Mammary epithelial cell (primary cell): ENCODE data around the gene MSI2.

Experiments used
- EZH2 ChIP-seq: IDR thresholded peaks from 2 replicates; pipeline ENCODE4 v1.6.1; 2012; ENCODE audit warnings: low read length, inconsistent platforms, borderline replicate concordance
- TF ChIP-seq, protein P1 (sequence below), 2 donors: IDR thresholded peaks in 1 of 2; conservative IDR thresholded peaks in 1 of 2; 2 replicates each; pipeline ENCODE4 v1.5.1; 2011 to 2012; ENCODE audit warnings: inconsistent platforms in 2 of 2, low read length in 2 of 2, mild to moderate bottlenecking in 2 of 2, control low read depth in 1 of 2, low read depth in 1 of 2; ENCODE audit not compliant: insufficient read depth in 1 of 2; ENCODE audit errors: extremely low read depth in 1 of 2

DNA sequence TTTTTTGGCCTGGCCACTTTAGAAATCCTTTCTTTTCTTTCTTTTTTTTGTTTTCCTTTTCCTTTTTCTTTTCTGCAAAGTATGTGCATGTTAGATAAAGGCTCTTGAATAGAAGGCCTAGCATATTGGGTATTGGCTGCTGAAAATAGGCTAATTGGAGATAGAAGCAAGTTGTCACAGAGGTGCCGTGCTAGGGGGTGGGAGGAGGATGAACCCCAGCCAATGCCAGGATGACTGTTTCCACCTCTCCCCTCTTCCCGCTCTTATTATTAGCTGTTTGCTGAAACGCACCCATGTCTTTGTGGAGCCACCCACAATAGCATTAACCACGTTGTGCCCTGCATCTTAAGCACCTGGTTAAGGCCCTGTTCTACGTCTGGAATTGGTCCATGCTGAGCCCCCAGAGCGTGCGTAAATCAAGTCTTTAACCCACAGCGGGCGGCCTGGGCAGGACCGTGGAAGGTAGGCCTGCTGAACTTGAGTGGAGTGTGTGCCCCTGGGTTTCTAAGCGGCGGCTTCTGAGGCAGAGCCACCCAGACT lies 123.6 kb downstream of the MSI2 start:
- TF ChIP-seq, protein P1, sequence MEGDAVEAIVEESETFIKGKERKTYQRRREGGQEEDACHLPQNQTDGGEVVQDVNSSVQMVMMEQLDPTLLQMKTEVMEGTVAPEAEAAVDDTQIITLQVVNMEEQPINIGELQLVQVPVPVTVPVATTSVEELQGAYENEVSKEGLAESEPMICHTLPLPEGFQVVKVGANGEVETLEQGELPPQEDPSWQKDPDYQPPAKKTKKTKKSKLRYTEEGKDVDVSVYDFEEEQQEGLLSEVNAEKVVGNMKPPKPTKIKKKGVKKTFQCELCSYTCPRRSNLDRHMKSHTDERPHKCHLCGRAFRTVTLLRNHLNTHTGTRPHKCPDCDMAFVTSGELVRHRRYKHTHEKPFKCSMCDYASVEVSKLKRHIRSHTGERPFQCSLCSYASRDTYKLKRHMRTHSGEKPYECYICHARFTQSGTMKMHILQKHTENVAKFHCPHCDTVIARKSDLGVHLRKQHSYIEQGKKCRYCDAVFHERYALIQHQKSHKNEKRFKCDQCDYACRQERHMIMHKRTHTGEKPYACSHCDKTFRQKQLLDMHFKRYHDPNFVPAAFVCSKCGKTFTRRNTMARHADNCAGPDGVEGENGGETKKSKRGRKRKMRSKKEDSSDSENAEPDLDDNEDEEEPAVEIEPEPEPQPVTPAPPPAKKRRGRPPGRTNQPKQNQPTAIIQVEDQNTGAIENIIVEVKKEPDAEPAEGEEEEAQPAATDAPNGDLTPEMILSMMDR (conservative IDR thresholded peaks at IDR 0.05 in 1 of 2, IDR thresholded peaks at IDR 0.05 in 1 of 2; ENCODE audit: extremely low read depth in 1 of 2, insufficient read depth in 1 of 2, low read depth in 1 of 2, low read length in 2 of 2): no peak
- TF ChIP-seq EZH2: no peak
